GM12872 (cell line): ENCODE measurements around the gene KIF21B.

ENCODE experiments used
- CTCF ChIP-seq: IDR thresholded peaks from 3 replicates; pipeline ENCODE4 v1.5.1; 2011; ENCODE audit warnings: low read depth, mild to moderate bottlenecking, low read length, moderate library complexity; ENCODE audit not compliant: insufficient read depth

KIF21B gene

GRCh38 chr1:201064806-201065205, 41.3 kb upstream of the KIF21B start:
- TF ChIP-seq CTCF = no peak

- no peak for TF ChIP-seq CTCF
These were observed 39.6 kb upstream of the KIF21B start for GRCh38 chr1:201063145-201063544.

GRCh38 chr1:201062511-201063091, 39.1 kb upstream of the KIF21B start:
- TF ChIP-seq CTCF = no peak

- no peak for TF ChIP-seq CTCF
These were observed 38.4 kb upstream of the KIF21B start for GRCh38 chr1:201061886-201062285.

- TF ChIP-seq CTCF = no peak
These were observed 37.5 kb upstream of the KIF21B start for GRCh38 chr1:201061049-201061448.

GRCh38 chr1:201060586-201060985, 37.1 kb upstream of the KIF21B start:
- TF ChIP-seq CTCF = no peak

- no peak for TF ChIP-seq CTCF
These were observed 36.5 kb upstream of the KIF21B start for GRCh38 chr1:201059871-201060555.
